D721Med (cell line): Measurements from ENCODE around the gene GSTCD.

Source experiments
- DNase-seq: peaks from one replicate; pipeline ENCODE4 v3.0.0; 2011; ENCODE audit warnings: low spot score; ENCODE audit not compliant: insufficient read length
- FAIRE-seq: peaks from 2 replicates; lab custom pipeline; 2011; peaks lifted over from hg19 to GRCh38; lab: Jason Lieb, UNC
- CTCF ChIP-seq: IDR thresholded peaks from 2 replicates; pipeline ENCODE4 v1.5.1; 2012; ENCODE audit warnings: mild to moderate bottlenecking, control low read depth; ENCODE audit not compliant: insufficient read depth; ENCODE audit errors: missing control alignments

The GSTCD gene

DNA sequence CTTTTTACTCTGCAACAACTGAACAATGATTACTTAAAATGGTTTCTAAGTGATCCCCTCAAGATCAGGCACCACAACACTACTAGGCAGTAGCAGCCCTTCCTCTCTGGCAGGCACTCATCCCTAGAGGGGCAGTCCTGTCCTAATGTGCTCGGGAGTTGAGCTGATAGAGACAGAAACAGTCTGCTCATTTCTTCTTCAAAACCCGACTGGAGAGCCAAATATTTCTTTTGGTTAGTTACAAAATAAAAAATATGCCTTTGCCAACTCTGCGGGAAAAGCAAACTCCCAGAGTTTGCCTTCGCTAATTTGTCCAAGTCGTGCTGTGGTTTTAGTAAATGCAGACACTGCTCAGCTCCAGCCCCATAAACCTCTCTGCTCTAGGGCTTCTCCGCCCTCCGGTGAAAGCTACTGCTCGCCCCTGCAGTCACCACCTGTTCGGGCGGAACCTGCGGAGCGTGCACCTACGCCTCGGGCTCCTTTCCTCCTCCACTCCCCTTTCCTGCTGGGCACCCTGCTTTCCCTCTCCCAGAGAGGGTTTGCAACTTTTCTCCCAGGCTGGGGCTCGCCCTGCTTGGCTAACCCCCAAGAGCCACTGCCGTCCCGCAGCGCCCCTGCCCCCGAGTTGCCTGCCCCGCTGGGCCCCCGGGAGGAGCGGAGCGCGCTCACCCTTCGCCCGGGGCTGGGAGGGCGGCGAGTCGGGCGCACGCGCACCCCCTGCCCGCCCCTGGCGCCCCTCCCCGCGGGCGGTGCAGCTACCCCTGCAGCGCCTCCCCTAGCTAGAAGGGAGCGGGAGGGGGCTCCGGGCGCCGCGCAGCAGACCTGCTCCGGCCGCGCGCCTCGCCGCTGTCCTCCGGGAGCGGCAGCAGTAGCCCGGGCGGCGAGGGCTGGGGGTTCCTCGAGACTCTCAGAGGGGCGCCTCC, 186.3 kb downstream of the GSTCD start, which contains the start of gene NPNT:
Gene NPNT, plus strand, starts transcription at position 812 of the 923 bp plus-strand sequence. CDS start 182 bp downstream, outside the sequence.
- FAIRE-seq (no peak), DNase-seq (peak; percentile 11)
- TF ChIP-seq CTCF = no peak

DNA sequence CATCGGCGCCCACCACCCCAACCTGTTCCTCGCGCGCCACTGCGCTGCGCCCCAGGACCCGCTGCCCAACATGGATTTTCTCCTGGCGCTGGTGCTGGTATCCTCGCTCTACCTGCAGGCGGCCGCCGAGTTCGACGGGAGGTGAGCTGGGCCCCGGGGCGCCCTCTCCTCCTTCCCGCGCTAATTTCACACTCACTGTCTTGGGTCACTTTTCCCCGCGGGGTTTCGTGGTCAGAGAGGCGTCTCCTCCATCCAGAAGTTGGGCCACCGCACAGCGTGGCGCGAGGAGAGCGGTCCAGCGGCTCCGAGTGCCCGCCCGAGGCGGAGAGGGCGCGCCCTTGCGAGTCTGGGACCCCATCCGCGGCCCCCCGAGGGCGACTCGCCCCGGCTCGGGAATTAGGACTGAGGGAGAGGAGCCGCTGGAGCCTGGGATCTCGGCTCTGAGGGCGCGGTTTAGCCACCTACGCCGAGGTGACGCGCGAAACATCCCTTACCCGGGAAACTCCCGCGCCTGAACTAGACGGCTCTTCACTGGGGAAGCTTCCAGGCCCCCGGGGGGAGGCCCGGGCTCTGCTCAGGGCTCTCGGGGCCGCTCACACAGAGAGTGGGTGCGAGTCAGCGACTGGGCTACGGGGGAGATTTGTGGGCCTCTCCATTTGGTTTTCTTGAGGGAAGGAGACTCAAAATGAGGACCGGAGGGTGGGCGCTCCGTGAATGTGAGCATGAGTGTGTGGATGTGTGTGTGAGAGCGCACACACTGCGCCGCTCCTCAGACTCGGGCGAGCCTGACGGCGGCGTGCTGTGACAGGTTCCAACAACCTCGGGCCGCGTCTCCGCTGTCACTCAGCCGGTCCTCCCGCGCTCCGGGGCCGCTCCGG, 187.2 kb downstream of the GSTCD start:
- DNase-seq (no peak), FAIRE-seq (no peak)
- no peak for TF ChIP-seq CTCF

DNA sequence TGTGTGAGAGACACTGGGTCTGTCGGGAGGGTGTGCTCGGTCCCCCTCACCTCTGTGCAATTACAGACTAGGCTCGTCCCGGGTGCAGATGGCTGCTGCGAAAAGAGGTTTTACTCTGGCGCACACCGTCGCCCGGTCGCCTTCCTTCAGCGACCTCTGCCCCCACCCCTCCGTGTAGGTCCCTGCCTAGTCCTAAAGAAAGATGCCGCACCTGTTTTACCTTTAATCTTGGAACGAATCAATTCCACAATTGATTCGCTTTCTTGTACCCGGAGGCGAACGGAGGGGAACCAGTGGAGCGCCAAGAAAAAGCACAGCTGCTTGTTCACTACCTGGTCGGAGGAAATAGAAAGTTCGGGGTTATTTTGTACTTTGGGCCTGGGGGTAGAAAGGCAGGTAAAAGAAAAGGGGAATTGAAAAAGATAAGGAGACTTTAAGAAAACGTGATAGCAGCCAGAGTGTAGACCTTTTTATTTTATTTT, 187.9 kb downstream of the GSTCD start:
- FAIRE-seq = no peak
- no peak for TF ChIP-seq CTCF
- no peak for DNase-seq
